GM21528 (cell line): ENCODE measurements around the gene ATXN1.
"Not testable (repeated sequence)": the region's sequence is repeated elsewhere in the genome, so short reads cannot be mapped to it uniquely, and the experiment has no call there.

Experiments used
- ATAC-seq: cut with Tn5 transposase; IDR thresholded peaks from one replicate; pipeline ENCODE4 v1.9.1; 2021; ENCODE audit warnings: mild to moderate bottlenecking, moderate library complexity; ENCODE audit not compliant: unreplicated experiment, low FRiP score

The ATXN1 gene

DNA sequence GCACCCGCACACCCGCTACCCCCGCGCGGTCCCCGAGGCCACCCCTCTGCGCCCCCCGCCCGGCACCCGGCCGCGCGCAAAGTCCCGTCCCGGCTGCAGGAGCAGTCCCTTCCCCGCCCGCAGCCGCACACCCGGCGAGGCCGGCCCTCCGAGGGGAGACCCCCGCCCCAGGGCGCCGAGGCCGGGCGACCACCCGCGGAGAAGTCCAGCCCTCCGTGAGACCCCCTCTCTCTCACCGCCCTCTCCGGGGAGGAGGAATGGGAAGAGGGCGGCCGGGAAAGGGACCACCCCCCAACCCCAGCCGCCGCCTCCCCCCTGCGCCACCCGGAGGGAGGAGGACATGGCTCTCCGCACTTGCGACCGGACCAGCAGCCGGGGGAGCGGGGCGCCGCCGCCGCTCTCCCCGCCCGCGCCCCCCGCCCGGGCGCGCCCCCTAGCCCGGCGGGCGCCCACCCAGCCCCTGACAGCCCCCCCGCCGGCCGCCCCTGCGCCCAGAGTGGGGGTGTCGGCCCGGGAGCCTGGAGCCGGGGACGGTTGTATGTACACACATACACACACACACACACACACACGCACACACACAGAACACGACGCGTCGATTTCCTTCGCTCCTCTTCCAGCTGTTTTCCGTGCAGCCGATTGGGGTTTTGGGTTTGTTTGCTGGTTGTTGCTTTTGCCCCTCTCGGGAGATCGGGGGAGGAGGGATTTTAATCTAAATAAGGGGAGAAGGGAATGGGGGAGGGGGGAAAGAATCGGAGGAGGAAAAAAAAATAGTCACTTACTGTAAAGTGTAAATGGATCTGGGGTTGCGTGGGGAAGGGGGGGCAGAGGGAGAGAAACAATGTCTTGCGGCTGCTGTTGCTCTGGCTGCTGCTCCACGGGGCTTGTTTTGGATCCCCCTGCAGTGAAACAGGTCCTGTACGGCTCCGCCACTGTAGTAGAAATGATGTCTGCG lies at the start of gene ATXN1:
Gene ATXN1 (minus strand): TSS at position 945 of the 955 bp plus-strand sequence.
- no peak for ATAC-seq

GRCh38 chr6:16810411-16810810 lies 49.2 kb upstream of the ATXN1 start:
- no peak for ATAC-seq

DNA sequence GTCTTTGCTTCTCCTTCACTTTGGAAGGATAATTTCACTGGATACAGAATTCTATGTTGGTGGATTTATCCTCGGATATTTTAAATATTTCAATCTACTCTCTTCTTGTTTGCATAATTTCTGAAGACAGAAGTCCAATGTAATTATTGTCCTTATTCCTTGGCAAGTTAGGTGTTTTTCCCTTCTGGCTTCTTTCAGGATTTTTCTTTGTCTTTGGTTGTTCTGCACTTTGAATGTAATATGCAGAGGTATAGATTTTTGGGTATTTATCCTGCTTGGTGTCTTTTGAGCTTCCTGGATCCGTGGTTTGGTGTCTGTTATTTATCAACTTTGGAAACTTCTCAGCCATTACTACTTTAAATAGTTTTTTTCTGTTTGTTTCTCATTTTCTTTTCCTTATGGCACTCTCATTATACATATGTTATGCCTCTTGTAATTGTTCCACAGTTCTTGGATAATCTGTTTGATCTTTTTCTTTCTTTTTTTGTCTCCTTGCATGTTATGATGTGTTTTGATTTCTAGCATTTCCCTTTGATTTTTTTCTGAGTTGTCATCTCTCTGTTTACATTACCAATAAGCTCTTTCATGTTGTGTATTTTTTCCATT lies 48.6 kb upstream of the ATXN1 start:
- ATAC-seq: no peak

GRCh38 chr6:16807956-16808355 lies 46.7 kb upstream of the ATXN1 start:
- no peak for ATAC-seq

GRCh38 chr6:16806363-16806762 lies 45.1 kb upstream of the ATXN1 start:
- no peak for ATAC-seq

DNA sequence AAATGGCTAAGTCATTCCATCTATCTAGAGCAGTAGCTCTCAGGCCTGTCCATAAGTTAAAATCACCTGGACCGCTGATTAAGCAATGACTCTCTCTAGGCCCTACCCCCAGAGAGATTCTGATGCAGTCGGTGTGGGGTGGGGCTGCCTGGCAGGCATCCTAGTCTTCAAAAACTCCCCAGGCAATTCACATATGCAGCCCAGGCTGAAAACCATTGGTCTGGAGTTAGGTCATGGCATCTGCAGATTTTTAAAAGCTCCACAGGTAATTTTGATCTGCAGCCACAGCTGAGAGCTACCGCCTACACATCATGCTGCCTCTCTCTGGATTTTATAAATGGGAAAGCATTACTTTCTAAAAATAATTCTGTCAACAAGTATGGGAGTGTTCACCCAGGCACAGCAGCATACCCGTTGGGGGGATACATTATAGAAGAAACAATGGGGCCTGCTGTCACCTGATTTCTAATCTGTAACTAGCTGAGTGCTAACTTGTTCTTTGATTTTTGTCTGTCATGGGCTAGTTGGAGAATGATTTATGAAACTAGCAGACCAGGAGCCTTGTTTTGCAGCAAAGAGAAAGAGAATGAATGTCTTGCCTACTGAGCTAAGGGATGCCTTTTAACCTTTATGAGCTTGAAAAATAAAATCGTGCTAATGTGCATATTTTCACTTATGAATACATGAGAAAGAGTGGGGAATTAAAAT lies 44.1 kb upstream of the ATXN1 start:
- no peak for ATAC-seq

GRCh38 chr6:16804546-16805242 lies 43.4 kb upstream of the ATXN1 start:
- no peak for ATAC-seq

DNA sequence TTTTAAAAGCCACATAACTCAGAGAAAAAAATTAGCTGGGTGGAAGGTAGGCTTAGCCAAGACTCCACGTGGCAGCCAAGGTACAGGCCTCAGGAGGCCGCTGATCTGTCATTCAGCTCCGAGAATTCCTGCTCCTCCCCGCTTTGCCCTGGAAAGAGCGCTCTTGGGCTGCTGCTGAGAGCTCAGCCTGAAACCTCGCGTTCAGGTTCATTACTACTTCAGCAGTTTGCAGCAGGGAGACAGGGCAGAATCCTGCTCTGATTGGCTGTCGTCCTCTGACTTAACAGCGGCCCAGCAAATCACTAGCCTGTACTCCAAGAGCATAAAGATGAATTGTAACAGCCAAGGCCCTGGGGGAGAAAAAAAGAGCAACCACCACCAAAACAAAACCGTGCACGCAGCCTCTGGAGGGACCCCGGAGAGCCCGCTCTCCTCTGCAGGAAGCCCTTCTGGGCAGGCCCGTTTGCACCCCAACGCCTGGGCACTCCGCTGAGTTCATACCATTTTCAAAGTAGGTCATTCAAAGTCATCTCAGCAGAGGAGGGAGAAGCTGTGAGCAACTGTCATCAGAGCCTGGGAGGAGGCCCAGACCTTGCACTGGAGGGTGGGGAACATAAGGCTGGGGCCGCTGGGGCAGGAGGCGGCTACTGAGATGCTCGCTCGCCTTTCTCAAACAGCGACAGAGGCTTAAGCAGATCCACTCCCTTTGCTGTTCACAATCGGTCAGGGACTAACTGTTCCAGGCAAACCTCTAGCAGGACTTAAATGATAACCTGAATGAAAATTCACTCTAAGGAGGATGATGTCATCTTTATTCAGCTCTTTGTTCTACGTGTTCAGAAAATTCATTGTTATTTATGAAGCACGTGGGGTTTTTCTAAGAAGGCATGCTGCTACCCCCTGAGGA lies 42.3 kb upstream of the ATXN1 start:
- no peak for ATAC-seq

DNA sequence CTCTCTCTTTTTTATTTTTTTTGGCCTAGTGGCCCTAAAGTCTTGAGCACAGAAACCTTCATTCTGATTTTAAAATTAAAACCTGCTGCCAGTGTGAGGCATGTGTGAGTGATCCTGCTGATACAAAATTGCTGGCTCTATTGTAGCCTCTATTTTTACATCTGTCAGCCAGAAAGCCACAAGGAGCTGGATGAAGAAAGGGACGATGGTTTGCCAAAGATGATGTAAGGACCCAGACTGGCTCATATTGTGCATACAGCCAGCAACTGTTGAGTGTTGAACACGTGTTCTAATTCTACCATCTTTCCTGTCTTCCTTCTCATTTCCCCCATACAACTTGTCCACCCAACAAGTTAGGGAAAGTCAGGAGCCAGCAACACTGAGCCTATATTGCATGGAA lies 40.8 kb upstream of the ATXN1 start:
- no peak for ATAC-seq

DNA sequence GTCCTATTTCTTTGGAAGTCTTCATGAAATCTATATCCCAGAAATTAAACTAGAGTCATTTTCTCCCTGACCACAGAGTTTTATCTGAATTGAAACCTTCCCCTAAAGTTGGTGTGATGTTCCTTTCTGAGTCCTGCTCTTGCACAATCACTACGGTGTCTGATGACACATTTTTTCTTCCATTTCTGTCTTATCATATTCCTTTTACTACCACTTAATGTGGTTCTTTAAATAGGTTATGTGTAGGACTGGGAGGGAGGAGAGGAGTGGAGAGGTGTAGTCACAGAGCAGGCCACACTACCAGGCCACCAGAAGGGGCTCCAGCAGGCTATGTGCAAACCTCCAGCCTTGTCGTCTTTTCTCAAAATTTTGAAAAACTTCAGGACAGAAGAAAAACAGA lies 39.7 kb upstream of the ATXN1 start:
- no peak for ATAC-seq

DNA sequence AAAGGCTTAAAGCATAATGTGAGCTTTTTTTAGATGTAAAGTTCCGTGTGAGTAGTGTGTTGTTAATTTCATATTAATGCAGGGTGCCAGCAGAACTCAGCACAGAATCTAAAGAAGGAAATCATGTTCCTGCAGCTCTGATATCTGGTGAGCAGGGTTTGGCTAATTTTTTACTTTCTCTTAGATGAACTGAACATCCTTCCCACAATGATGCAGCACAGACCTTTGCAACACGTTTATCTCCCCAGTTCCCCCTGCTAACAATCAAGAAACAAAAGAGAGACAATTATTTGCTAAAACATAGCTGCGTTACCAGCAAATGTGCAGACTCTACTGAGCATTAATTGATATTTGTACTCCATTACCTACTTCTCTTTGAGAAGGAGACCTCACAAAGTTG lies 39.1 kb upstream of the ATXN1 start:
- no peak for ATAC-seq

DNA sequence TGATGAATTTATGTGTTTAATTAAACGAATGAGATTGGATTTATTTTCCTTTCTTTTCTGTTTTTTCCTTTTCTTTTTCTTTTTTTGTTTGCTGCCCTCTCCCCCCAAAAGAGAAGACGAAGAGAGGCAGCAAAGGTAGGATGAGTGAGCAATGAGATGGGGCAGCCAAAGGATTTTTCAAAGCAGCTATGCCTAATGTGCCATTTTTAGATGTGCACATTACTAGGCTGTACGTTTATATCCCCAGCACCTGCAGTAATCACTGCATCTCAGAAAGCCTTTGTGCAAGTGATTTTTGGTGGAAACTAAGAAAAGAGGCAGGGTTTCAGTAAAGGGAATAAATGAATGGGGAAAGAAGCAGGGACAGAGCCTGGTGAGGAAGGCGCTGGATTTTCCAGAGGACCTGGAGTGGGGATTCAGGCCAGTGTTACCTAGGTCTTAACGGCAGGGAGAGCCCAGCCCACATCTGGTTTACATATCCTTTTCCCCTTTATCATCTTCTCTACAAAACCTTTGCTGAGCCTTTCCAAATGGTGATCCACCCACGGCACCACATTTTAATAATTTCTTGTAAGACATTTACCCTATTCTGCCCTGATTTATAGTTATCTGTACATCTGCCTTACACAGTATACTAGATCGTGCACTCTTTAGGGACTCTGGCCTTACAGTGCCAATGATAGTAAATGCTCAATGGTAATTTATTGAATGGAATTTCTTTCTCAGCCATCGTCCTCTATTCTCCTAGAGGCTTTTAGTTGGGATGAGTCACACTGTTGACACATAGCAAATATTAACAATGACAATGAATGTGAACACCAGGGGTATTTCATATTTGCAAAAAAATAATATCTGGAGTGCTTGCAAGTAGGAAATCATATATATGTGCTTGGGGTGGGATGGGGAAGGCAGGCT lies 38.3 kb upstream of the ATXN1 start:
- no peak for ATAC-seq

GRCh38 chr6:16793828-16794412 lies 32.7 kb upstream of the ATXN1 start:
- ATAC-seq: no peak

DNA sequence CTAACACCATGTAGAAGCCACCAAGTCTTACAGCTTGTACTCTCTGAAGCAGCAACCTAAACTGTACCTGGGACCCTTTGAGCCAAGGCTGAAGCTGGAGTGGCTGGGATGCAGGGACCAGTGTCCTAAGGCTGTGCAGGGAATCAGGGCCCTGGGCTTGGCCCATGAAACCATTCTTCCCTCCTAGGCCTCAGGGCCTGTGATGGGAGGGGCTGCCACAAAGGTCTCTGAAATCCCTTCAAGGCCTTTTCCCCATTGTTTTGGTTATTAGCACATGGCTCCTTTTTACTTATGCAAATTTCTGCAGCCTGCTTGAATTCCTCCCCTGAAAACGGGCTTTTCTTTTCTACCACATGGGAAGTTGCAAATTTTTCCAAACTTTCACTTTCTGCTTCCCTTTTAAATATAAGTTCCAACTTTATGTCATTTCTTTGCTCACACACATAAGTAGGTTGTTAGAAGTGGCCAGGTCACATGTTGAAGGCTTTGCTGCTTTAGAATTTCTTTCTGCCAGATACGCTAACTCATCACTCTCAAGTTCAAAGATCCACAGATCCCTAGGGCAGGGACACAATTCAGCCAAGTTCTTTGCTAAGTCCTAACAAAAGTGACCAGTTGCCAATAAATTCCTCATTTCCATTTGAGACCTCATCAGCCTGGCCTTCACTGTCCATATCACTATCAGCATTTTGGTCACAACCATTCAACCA lies 28.2 kb upstream of the ATXN1 start:
- ATAC-seq: no peak

DNA sequence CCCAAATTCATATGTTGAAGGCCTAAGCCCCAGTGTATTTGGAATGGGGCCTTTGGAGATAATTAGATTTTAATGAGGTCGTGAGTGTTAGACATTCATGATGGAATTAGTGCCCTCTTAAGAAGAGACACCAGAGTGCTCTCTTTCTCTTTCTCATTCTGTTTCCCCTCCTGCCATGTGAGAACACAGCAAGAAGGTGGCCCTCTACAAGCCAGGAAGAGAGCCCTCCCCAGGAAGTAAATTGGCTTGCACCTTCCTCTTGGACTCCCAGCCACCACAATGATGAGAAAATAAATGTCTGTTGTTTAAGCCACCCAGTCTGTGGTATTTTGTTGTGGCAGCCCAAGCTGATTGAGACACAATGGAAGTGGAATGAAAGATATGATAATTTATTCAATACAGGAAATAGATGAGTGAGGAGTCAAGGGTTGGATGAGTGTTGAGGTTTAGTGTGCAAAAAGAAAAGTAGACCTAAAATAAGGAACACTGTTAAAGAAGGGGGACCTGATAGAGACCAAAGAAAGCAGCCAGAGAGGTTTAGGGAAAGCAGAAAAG lies 25.9 kb upstream of the ATXN1 start:
- ATAC-seq: no peak

DNA sequence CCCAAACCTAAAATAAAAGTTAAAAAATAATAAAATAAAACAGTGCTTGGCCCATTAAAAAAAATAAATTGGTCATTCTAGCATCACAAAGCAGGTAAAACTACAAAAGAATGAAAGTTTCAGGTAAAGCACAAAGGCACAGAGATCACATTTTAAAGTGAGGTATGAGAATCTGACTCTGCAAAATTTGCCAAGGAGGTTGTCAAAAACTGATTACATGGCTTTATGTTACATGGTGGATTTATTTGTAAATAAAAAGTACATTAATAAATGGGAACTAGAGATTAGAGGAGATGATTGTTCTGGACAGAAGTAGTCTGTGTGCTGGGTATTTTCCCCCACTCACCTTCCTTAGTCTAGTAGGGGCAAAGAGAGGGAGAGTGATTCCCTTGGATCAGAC lies 24.2 kb upstream of the ATXN1 start:
- ATAC-seq: no peak

DNA sequence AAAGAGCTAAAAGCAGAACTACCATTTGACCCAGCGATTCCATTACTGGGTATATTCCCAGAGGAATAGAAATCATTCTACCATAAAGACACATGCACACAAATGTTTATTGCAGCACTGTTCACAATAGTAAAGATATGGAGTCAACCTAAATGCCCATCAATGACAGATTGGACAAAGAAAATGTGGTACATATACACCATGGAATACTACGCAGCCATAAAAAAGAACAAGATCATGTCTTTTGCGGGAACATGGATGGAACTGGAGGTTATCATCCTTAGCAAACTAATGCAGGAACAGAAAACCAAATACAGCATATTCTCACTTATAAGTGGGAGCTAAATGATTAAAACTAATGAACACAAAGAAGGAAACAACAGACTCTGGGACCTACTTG lies 23.7 kb upstream of the ATXN1 start:
- ATAC-seq: not testable (repeated sequence)
